Raji (cell line): Measurements from ENCODE around the gene AP3S2.

Experiments
- POLR2A ChIP-seq: IDR thresholded peaks from 2 replicates; pipeline ENCODE4 v1.6.1; 2011; ENCODE audit warnings: low read depth, low read length, control low read depth; ENCODE audit not compliant: insufficient read depth

The AP3S2 gene

DNA sequence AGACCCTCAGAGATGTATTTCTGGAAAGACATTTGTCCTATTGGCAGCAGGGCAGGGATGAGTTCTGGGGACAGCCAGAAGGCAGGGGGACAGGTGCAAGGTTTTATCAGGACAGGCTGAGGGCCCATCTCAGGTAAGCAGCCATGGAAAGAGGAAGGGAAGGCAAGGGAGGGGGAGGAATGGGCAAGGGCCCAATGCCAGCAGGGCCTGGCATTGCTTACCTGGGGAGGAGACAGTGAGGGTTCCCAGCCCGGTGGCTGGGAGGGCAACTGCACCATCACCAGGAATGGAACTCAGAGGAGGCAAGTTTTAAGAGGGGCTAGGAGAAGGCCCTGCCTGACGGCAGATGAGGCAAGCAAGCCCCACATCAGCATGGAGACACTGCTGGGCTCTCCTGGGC is 15.8 kb upstream of the AP3S2 start:
- no peak for TF ChIP-seq POLR2A

DNA sequence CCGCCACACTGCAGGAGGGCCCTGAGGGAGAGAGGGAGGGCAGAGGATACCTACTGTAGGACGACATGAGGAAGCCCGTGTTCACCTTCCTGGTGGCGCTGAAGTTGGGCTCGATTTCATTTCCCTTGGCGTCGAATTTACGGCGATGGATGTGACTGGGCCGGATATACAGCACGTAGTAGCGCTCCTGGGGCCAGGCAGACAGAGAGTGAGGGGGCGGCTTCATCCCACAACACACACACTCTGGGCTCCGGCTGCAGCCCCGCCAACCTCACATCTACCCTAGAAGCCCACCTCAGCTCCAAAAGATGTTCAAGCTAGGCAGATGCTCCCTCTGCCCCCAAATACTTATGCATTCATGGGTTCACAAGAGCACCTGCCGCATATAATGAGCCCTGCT is 14.4 kb upstream of the AP3S2 start:
- no peak for TF ChIP-seq POLR2A

DNA sequence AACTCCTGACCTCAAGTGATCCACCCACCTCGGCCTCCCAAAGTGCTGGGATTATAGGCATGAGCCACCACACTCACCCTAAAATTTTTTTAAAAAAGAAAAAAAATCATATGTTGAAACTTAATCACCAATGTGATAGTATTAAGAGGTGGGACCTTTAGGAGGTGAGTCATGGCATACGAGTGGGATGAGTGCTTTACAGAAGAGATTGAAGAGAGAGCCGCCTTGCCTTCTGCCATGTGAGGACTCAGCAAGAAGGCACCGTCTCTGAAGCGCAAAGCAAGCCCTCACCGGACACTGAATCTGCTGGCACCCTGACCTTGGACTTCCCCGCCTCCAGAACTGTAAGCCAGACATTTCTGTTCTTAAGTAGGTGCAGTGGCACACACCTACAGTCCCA is 13.5 kb upstream of the AP3S2 start:
- no peak for TF ChIP-seq POLR2A

DNA sequence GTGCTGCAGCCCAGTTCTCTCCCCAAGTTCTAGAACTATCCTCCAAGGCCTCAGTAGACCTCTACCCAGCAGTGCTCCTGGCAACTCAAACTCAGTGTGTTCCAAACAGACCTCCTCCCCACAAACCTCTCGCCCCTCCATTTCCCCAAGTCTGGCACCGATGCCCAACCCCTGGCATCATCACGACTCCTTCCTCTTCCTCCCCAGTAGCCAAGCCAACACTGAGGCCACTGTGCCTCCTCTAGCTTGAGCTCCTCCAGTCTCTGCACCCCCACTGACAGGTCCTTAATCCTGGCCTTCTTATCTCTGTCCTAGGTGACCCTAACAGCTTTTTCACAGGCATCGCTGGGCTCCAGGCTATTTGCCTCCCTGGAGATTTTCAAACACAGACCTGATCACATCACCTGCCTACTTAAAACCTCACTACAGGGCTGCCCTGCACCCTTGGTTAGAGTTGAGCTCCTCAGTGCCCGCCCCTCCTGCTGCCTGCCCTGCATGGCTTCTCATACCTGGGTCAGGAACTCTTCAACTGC is 12.1 kb upstream of the AP3S2 start:
- no peak for TF ChIP-seq POLR2A

DNA sequence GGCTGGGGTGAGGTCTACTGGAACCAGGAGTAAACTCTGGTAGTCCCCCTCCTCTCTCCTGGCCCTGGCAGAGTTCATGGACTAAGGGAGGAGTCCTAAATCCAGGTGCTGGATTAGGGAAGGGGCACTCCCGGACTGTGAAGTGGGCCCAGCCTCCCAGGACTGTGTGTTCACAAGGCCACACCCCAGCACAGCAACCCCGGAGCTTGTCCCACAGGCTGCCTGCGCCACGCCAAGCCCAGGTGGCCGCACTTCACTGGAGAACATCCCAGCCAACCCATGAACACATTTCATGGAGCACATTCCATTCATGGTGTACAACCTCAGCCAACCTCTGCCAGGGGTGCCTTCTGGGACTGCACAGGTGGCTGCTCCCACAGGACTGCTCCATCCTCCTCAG is 10.7 kb upstream of the AP3S2 start:
- TF ChIP-seq POLR2A = no peak

DNA sequence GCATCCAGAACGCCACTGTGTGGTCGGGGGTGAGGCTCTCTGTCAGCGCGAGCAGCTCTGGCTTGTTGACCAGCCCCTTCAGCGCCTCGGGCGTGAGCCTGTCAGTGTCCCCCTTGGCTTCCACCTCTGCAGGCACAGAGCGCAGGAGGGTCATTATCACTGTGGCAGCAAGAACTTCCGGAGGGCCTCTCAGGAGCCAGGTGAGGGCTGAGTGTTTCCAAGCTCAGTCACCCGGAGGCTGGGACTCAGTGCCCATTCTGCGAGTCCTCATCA is 10.0 kb upstream of the AP3S2 start:
- TF ChIP-seq POLR2A = no peak

DNA sequence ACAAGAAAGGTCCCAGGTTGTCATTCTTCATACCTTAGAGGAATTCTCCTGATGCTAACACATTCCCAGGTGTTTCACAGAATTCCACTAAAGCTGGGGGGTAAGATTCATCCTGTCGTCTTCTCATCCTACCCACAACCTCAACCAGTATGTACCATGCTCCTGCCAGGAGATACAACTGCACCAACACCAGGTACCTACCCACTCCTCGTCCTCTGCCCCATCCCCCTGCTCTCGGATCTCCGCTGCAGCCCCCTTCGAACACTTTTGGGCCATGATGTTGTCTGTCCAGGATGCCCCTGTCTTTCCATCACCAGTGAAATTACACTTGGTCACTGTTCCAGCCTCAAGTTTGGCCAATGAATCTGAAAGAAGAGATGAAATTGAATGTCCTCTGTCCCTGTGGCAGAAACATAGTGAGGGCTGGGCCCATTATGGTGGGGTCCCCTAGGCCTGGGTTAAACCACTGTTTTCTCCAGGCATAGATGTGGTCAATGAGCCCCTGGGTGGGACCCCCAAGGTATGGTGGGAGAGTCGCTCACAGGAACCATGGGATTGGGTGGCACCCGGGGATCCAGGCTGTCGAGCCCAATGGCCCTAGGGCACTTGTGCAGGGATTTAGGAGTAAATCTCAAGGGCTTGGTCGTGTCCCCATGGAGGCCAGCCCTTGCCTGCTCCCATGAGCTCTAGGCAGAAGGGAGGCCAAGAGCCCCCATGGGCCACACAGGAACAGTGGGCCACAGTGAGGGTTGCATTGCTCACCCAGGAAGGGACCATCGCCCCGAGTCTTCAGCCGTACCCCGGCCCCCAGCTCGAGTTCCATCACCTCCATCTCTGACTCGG is 9.4 kb upstream of the AP3S2 start:
- no peak for TF ChIP-seq POLR2A

DNA sequence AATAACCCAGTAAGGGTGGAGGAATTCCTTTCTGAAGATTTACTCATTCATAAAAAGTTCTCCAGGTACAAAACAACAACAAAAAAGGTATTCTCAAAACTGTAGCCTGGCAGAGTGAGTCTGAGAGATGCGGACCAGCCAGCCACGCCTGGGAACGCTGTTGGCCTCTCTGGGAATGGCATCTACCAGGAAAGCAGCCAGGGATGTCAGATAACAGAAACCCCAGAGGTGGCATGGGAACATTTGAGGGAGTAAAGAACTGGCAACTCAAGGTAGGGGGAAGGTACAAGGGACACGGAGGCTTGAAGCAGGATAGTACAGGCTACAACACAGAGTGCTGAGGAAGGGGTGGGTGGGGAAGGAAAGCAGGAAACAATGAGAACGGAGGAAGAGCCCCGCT is 7.1 kb upstream of the AP3S2 start:
- TF ChIP-seq POLR2A = no peak

DNA sequence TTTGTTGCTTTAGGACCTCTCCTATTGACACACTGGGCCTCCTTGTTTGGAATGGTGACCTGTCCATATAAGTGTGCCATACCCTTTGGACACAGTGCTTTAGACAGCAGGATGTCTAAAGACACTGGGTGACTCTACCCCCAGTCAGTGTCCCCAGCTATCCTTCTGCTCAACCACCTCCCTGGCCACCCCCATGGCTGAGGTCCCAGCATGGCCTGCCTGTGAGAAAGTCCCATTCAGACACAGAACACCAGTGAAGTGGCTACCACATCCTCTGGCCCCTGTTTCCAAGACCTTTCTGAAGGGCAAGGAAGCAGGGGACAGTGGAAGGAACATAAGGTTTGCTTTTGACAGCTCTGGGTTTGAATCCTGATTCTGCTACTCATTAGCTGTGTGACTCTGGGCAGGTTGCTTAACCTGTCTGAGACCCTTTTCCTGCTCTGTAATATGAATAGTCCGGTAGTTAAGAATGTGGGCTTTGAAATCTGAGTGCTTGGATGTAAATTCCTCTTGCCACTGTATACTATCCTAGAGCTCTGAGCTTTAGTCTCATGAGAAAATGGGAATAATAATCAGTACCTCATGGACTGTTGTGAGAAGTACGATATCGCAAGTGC is 6.3 kb upstream of the AP3S2 start:
- TF ChIP-seq POLR2A = no peak

DNA sequence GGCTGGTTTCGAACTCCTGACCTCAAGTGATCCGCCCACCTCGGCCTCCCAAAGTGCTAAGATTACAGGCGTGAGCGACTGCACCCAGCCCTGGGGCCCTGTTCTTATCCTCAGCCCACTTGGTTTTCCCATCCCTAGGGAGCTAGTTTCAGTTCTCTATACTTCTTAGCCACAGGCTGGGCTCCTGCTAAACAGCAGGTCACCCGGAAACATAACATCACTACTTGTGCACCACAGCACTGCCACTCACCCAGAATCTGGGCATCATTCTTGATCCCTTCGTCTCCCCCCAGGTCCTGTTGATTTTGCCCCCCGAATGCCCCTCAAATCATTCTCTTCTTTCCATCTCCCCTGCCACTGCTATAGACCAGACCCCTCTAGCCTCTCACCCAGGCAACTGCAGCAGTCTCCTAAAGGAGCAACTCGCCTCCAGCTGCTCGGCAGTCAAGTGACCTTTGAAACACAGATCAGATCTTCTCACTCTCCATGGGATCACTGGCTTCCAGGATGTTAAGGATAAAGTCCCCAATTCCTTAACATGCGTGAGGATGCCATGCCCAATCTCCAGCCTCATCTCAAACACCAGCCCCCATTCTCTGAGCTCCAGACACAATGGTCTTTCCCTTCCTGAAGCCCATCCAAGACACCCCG is 5.6 kb upstream of the AP3S2 start:
- no peak for TF ChIP-seq POLR2A

DNA sequence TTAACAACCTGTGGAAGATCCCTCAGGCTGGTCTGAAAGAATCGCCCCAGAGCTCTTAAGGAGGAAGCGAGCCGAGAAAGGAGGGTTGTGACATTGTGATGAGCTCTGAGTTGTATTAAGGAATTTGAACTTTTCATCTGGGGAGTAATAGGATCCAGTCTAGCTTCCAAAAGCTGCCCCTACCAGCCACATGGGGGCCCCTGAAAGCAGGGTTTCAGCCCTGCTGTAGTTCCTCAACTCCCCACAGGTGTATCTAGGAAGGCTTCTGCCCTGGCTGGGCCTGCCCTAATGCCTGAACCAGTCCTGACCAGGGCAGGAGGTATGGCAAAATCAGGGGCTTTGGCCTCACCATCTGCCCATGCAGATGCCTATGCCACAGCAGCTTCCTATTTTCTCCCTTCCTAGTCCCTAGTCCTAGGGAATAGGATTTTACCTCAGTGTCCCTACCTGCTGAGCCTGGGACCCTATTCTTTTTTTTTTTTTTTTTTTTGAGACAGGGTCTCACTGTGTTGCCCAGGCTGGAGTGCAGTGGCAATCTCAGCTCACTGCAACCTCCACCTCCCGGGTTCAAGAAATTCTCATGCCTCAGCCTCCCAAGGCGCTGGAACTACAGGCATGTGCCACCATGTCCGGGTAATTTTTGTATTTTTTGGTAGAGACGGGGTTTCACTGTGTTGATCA is 5.0 kb upstream of the AP3S2 start:
- no peak for TF ChIP-seq POLR2A

DNA sequence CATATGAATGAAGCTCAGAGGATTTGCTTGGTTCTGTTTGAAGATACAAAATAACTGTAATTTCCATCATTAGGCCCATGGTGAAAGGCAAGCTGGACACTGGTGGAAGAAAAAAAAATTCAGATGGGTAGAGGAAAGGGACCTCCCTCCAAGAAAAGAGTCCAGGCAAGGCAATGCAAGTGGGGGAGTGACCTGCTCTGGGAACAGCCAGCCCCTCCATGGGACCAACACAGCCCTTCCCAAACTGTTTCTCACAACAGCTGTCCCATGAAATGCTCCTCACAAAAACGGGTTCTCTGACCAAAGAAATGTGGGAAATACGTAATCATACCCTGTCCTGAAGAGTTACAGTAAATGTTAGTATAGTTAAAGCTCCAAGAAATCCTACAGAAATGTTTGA is 4.4 kb upstream of the AP3S2 start:
- no peak for TF ChIP-seq POLR2A

DNA sequence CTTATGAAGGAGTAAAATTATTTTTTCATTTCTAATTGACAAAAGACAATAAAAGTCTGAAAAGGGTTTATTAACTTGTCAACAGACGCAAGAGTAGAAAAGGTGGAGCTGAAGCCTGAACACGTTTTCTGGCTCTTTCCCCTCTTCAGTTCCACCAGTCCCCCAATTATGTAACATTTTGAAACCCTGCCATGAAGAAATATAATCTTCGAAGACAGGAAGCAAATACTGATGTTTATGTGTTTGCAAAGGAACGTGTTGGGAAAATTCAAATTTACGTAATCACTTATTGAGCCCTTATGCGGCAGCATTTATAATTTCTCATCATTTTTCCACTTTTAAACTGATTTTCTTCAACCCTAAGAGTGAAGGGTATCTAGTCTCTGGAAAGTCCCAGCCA is 767 bp downstream of the AP3S2 start:
- no peak for TF ChIP-seq POLR2A

DNA sequence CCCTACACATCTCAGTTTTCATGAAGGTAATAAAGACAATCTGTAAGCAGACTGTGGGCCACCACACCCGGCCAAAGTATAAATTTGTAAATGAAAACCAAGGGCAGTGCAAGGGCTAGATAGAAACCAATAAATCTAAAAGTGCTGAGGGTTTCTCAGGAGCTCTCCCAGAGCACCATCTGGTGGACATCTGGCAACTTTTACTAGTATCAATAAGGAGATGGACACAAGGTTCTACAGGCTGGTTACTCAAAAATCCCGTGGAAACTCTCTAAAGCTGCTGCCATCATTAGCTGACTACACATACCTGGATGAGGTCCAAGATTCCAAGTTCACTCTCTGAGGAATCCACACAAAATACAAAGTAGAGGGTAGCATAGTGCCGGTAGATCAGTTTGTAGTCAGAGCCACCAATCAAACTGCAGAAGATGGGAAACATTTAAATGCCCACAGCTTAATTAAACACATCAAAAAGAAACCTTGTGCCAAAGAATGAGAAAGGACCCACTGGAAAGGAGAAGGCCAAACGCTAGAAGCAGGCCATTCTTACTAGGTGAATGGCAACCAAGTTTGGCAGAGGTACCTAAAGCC is 5.5 kb downstream of the AP3S2 start:
- no peak for TF ChIP-seq POLR2A

DNA sequence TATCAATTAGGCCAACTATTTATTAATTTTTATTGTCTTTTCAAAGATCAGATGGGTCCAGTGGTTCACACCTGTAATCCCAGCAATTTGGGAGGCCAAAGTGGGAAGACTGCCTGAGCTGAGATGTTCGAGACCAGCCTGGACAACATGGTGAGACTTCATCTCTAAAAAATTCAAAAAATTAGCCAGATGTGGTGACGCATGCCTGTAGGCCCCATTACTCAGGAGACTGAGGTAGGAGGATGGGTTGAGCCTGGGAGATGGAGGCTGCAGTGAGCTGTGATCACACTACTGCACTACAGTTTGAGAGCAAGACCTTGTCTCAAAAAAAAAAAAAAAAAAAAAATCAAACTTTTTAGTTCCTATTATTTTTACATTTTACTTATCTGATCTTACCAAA is 8.2 kb downstream of the AP3S2 start:
- no peak for TF ChIP-seq POLR2A

DNA sequence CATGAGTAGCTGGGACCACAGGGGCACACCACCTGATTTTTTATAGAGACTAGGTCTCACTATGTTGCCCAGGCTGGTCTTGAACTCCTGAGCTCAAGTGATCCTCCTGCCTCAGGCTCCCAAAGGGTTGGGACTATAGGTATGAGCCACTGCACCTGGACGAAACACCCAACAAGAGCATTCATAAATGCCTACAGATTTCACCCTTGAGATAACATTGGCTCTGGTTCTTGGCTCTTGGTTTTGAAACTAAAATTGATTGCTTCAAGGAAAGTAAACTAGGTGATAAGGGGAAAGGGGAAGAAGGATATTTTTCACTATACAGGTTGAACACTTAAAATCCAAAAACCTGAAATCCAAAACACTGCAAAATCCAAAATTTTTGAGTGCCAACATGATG is 10.3 kb downstream of the AP3S2 start:
- no peak for TF ChIP-seq POLR2A

DNA sequence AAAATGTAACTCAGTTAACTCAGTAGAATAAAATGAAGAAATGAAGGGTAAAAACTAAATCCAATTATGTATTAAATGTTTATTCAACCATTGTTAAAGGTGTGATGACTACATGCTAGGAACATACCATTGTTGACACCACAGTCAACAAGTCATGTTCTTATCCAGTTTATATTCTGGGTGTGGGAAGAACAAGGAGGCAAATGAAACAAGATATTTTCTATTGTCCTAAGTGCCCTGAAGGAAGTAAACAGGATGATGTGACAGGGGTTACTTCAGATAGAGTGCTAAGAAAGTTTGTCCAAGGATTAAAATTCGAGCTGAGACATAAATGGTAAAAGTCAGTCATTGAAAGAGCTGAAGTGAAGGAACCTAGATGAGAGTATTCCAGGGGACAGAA is 13.1 kb downstream of the AP3S2 start:
- no peak for TF ChIP-seq POLR2A
